ENCODE results near the gene ETV2.
"Not testable (repeated sequence)": the region's sequence is repeated elsewhere in the genome, so short reads cannot be mapped to it uniquely, and the experiment has no call there.

The ETV2 gene, protein sequence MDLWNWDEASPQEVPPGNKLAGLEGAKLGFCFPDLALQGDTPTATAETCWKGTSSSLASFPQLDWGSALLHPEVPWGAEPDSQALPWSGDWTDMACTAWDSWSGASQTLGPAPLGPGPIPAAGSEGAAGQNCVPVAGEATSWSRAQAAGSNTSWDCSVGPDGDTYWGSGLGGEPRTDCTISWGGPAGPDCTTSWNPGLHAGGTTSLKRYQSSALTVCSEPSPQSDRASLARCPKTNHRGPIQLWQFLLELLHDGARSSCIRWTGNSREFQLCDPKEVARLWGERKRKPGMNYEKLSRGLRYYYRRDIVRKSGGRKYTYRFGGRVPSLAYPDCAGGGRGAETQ

DNA sequence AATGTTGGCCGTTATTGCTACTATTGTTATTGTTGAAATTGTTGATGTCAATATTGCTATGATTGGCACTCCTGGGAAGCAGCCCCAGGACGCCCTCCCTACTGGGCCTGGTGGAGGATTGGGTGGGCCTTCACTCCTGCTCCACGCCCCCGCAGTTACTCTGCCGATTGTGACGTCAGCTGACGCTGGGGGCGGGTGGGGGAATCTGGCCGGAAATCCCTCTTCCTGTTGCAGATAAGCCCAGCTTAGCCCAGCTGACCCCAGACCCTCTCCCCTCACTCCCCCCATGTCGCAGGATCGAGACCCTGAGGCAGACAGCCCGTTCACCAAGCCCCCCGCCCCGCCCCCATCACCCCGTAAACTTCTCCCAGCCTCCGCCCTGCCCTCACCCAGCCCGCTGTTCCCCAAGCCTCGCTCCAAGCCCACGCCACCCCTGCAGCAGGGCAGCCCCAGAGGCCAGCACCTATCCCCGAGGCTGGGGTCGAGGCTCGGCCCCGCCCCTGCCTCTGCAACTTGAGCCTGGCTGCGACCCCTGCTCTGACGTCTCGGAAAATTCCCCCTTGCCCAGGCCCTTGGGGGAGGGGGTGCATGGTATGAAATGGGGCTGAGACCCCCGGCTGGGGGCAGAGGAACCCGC, at the start of gene ETV2:
ETV2 (plus strand) TSS at position 231 of the 637 bp plus-strand sequence. CDS start 716 bp downstream, outside the sequence.
- peak in 1 of 2 donors; percentile 33 for DNase-seq (ENCODE audit: low read depth in 2 of 2)

DNA sequence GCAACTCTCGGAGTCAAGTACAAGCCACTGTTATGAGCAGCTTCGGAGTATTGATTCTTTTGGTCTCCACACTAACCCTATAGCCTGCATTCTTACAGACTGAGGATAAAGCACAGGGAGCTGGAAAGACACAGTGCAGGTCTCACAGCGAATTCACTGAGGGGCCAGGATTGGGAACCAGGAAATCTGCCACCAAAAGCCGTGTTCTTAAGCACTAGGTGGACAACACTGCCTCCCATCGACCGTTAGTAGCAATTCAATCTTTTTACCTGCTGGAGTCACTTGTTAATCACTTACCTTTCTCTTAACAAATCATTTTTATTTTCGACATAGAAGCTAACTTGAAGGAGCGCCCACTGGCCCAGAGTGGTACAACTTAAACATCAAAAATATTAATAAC, 49.3 kb upstream of the ETV2 start:
- no peak for DNase-seq (ENCODE audit: low read depth in 2 of 2)

DNA sequence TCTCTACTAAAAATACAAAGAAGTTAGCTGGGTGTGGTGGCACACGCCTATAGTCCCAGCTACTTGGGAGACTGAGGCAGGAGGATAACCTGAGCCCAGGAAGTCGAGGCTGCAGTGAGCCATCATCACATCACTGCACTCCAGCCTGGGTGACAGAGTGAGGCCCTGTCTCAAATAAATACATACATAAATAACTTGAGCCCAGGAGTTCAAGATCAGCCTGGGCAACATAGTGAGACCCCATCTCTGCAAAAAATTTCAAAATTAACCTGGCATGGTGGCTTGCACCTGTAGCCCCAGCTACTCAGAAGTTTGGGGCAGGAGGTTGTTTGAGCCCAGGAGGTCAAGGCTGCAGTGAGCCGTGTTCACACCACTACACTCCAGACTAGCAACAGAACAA, 46.5 kb upstream of the ETV2 start:
- not testable (repeated sequence) for DNase-seq (ENCODE audit: low read depth in 2 of 2)

DNA sequence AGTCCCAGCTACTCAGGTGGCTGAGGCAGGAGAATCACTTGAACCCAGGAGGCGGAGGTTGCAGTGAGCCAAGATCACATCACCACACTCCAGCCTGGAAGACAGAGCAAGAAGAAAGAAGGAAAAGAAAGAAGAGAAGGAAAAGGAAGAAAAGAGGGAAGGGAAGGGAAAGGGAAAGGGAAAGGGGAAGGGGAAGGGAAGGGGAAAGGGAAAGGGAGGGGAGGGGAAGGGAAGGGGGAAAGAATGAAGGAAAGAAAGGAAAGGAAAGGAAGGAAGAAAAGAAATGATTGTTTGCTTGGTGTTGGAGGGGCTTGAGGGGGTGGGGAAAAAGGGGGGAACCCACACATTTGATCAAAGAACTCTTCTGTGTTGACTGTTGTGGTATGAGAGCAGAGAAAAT, 45.6 kb upstream of the ETV2 start:
- DNase-seq (ENCODE audit: low read depth in 2 of 2): no peak

DNA sequence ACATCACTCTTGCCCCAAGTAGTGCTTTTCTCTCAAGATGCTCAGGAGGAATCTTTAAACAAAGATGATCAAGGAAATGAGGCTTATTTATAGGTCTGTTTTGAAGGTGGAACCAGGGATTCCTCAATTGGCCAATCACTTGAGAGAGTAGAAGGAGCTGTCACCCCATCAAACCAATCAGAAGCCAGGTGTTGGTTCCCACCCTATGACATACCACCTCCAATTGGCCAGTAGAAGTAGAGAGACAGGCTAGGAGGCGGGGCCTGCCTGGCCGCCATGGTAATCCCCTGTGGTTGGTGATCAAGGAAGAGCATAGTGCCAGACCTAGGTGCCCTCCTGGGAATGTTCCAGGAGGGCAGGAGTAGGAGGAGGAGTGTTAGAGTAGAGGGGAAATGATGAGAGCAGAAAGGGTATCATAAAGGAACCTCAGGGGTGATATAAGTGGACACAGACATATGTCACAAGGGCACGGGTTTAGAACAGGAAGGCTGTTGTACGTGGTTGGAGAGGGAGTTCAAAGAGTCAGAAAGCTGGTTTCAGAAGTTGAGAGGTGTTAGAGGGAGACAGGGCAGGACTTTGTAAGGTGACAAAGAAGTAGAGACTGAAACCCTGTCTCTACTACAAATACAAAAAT, 45.1 kb upstream of the ETV2 start:
- no peak for DNase-seq (ENCODE audit: low read depth in 2 of 2)

DNA sequence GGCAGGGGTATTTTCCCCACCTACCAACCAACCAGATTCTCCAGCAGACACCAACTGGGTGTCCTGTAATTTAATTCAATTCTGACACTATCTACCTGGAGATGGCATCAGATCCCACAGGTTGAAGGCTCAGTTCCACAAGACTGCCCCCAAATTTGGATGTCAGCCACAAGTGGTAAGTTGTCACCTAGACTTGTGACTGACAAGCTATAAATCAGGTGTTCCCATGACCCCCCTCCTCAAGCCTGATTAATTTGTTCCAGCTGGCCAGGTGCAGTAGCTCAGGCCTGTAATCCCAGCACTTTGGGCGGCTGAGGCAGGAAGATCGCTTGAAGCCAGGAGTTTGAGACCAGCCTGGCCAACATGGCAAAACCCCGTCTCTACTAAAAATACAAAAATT, 39.6 kb upstream of the ETV2 start:
- DNase-seq (ENCODE audit: low read depth in 2 of 2): no peak

DNA sequence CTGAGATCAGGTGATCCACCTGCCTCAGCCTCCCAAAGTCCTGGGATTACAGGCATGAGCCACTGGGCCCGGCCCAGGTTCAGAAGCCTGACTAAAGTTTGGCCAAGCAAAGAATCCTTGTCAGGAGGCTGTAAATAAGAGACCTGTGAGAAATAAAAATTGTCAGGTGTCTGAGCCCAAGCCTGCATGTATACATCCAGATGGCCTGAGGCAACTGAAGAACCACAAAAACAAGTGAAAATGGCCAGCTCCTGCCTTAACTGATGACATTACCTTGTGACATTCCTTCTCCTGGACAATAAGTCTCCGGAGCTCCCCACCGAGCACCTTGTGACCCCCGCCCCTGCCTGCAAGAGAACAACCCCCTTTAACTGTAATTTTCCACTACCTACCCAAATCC, 37.1 kb upstream of the ETV2 start:
- DNase-seq (ENCODE audit: low read depth in 2 of 2): not testable (repeated sequence)

DNA sequence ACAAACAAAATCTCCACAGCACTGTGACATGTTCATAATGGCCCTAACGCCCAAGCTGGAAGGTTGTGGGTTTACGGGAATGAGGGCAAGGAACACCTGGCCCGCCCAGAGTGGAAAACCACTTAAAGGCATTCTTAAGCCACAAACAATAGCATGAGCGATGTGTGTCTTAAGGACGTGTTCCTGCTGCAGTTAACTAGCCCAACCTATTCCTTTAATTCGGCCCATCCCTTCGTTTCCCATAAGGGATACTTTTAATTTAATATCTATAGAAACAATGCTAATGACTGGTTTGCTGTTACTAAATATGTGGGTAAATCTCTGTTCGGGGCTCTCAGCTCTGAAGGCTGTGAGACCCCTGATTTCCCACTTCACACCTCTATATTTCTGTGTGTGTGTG, 34.4 kb upstream of the ETV2 start:
- not testable (repeated sequence) for DNase-seq (ENCODE audit: low read depth in 2 of 2)

DNA sequence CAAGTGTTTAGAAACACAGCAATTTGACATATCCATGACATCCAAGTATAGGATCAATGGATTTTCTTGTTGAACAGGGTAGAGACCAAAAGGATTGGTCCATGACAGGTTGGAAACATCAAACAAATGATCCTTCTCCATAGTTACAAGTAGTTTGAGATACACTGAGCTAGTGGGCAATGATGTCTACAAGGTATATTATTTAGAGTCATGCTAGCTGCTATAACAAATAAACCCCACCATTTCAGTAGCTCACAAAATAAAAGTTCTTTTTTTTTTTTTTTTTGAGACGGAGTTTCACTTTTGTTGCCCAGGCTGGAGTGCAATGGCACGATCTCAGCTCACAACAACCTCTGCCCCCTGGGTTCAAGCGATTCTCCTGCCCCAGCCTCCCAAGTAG, 33.9 kb upstream of the ETV2 start:
- DNase-seq (ENCODE audit: low read depth in 2 of 2): no peak

DNA sequence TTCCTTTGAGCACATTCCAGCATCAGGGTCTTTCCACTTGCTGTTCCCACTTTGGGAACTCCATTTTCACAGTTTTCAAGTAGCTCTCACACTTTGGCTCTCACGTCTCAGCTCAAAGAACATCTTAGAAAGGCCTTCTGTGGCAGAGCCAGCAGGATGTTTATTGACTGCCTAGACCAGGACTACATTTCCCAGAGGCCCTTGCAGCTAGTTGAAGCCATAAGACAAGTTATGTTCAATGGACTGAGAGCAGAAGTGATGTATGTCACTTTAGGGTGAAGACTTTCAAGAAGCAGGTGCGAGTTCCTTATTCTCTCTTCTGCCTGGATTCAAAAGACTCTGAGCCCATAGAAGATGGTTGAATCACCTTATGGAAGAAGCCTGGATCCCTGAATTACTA, 33.3 kb upstream of the ETV2 start:
- no peak for DNase-seq (ENCODE audit: low read depth in 2 of 2)

DNA sequence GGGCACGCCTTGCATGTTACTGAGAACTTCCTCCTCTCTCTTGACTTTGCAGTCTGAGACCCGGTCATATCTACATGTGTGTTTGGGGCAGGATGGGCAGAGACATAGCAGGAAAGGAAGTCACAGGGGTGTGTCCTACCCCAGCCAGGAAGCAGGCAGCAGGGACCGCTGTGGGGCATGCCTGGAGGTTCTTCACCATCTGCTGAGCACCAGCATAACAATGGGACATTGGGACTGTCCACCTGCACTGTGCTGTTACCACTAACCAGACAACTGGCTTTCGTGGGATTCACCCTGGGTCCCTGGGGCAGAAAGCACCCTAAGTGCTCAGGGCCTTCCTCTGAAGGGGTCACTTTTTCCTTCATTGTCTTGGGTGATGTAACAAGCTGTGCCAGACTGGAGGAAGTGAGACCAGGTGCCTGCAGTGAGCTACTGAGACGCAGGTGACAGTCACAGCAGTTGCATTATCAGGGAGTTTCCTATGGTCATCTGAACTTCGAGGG, 31.6 kb upstream of the ETV2 start:
- no peak for DNase-seq (ENCODE audit: low read depth in 2 of 2)

DNA sequence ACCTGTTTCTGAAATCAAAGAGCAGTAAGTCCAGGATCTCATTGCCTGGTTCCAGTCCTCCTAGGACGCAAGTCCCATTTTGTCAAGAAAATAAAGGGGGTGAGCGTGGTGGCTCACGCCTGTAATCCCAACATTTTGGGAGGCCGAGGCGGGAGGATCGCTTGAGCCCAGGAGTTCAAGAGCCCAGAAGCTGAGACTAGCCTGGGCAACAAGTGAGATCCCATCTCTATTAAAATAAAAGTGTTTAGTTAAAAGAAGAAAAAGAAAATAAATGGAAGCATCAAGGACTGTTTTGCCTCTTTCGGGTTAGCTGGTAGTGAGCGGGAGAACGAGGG, 29.4 kb upstream of the ETV2 start:
- no peak for DNase-seq (ENCODE audit: low read depth in 2 of 2)

DNA sequence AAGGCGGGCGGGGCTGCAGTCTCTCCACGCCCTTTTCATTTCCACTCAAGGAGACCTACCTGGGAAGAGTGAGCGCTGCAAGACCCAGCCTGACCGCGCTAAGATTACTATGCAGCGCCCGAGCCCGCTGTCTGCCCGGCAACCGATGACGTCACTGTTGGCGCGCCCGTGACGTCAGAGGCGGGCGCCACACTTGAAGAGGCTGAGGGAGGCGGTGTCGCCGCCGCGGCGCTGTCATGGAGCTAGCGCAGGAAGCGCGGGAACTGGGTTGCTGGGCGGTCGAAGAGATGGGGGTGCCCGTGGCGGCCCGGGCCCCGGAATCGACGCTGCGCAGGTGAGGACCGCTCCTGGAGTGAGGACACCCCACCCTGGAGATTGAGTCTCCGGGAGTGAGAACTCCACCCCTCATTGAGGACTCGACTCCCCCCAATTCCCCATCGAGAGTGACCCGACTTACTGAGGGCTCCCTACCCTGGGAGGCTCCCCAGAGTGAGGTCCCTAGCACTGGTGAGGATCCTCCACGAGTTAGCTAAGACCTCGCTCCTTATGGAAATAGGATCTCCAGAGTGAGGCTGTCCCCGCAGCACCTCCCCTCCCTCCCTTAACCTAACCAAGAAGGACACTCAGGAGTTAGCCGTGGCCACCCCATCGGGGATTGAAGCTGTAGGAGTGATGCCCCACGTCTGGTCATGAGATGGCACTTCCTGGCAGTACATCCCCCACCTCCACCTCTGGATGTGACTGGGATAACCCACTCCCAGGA, 28.8 kb upstream of the ETV2 start, which contains the start of gene HAUS5:
HAUS5 (plus strand) TSS at position 177 of the 763 bp plus-strand sequence; CDS start at position 237, 60 bp downstream.
- peak; percentile 95 for DNase-seq (ENCODE audit: low read depth in 2 of 2)

DNA sequence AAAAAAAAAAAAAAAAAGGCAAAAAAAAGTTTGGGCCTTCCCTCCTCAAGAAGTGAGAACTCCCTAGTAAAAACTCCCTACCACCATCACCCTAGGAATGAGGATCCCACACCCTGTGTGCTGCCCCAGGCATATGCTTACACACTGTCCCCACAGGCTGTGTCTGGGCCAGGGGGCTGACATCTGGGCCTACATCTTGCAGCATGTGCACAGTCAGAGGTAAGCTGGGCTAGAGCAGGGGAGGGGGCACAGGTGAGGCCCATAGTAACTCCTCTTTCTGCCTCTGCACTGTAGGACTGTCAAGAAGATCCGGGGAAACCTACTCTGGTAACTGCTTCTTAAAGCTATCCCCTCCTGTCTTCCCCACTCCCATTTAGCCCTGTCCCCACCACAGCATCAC, 28.0 kb upstream of the ETV2 start:
- no peak for DNase-seq (ENCODE audit: low read depth in 2 of 2)

DNA sequence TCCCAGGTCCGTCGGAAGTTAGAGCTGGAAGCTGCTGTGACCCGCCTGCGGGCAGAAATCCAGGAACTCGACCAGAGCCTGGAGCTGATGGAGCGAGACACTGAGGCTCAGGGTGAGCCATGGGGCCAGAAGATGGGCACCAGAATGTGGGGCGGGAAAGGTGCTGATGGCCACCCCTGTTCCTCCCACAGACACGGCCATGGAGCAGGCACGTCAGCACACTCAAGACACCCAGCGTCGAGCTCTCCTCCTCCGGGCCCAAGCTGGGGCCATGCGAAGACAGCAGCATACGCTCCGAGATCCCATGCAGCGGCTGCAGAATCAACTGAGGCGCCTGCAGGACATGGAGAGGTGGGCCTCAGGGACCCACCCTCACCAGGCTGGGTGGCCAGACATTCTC, 26.5 kb upstream of the ETV2 start:
- no peak for DNase-seq (ENCODE audit: low read depth in 2 of 2)

DNA sequence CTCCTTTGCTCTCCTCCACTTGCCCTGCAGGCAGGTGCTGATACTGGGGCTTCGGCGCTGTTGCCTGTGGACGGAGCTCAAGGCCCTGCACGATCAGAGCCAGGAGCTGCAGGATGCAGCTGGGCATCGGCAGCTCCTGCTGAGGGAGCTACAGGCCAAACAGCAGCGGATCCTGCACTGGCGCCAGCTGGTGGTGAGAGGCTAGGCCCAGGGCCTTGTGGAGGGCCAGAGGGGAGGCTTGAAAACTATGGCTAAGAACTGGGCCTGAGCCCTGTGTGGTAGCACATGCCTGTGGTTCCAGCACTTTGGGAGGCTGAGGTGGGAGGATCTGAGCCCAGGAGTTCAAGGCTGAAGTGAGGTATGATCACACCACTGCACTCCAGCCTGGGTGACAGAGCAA, 22.7 kb upstream of the ETV2 start:
- no peak for DNase-seq (ENCODE audit: low read depth in 2 of 2)

DNA sequence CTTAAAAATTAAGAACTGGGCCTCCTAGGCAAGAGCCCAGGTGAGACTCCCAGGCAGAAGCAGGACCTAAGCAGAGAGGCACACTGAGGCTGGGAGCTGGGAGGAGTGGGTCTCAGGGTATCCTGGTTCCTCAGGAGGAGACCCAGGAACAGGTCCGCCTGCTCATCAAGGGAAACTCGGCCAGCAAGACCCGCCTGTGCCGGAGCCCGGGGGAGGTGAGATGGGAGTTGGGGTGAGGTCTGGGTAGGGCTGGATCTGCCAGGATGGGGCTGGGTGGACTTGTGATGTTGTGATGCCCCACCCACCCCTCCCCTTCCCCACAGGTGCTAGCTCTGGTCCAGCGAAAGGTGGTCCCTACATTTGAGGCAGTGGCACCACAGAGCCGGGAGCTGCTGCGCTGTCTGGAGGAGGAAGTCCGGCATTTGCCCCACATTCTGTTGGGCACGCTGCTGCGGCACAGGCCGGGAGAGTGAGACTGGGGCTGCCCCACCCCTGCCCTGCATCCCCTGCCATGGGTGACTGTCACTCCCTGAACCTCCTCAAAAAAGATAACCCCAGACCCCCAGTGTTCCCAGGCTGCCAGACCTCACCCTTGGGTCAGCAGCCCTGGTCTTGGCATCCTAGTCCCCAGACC, 22.1 kb upstream of the ETV2 start:
- no peak for DNase-seq (ENCODE audit: low read depth in 2 of 2)

DNA sequence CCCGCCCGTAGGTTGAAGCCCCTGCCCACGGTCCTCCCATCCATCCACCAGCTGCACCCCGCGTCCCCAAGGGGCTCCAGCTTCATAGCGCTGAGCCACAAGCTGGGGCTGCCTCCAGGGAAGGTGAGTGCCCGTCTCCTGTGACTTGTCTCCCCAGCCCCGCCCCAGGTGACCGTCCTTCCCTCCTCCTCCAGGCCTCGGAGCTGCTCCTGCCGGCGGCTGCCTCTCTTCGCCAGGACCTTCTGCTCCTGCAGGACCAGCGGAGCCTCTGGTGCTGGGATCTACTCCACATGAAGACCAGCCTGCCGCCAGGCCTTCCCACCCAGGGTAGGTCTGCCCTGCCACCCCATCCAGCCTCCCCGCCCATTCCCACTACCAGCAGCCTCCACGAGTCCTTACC, 21.5 kb upstream of the ETV2 start:
- DNase-seq (ENCODE audit: low read depth in 2 of 2): no peak

DNA sequence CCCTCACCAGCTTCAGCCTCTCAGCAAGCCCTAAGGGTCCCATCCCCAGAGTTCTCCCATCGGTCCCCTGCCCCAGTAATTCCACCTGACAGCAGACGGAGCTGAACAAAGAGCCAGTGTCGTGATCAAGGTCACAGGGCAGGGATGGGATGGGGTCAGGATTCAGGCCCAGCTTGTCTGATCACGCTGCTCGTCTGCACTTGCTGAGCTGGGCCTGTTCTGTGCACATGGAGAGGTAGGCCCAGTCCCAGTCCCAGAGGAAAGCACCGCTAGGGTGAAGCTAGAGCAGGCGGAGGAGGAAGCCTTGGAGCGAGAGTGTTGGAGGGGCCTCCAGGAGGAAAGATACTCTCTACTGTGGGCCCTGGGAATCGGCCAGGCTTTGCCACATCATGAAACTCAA, 19.8 kb upstream of the ETV2 start:
- no peak for DNase-seq (ENCODE audit: low read depth in 2 of 2)

DNA sequence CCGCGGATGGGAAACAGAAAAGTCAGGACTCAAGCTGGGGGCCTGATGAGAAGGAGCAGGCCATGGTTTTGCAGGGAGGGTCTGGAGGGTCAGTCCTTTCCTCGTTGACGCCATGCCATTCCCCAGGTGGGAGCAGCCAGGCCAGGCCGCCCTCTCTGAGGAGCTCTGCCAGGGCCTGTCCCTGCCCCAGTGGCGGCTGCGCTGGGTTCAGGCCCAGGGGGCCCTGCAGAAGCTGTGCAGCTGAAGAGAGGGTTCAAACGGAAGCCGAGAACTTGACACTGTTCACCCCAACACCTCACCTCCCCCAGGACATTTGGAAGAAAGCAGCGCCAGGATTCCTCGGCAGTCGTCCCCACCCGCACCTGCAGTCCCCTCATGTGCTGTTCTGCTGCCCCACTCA, 18.8 kb upstream of the ETV2 start:
- DNase-seq (ENCODE audit: low read depth in 2 of 2): no peak

DNA sequence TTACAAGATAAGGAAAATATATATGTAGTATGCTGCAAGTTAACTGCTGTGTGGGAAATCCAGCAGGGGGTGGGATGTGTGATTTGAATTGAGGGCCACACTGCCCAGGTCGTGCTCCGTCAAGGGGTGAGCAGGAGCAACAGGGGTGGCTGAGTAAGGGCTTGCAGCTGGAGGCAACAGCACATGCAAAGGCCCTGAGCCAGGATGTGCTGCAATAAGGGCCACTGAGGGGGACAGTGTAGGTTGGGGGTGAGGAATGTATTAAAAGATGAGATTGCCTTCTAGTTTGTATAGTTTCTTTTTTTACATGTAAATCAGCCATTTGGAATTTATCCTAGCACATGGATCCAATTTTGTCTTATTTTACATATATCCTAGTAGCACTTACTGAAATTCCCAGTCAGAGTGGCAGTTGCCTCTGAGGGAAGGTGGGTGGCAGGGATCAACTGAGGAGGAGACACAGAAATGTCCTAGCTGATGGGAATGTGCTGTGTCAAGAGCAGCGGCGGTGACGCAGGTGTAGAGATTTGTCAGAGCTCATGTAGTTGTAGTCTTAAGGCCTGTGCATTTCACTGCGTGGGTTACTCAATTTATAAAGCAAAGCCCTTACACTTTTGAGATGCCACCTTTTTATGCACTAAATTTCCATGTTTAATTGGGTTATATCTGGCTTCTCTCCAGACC, 18.1 kb upstream of the ETV2 start:
- DNase-seq (ENCODE audit: low read depth in 2 of 2): no peak

Data from stimulated activated CD4-positive, alpha-beta T cell treated with anti-CD3 and anti-CD28 coated beads, Interleukin-1b, Interleukin-23, amount 100 ng/mL, for 4 hours (primary cell).